Lung (tissue), 12 donors: ENCODE measurements around the gene DOCK1. TPM values are rescaled to one million over a fixed set of nuclear protein-coding genes. Genes with fewer than 3 reads are reported as not detected.

ENCODE experiments used
- ATAC-seq: fragments of 200-7000 bp; cut with Tn5 transposase; one replicate; pipeline ENCODE4 v1.9.1; 2020; ENCODE audit warnings: moderate number of reproducible peaks; ENCODE audit not compliant: insufficient read depth, low FRiP score
- DNase-seq, 3 donors: peaks; one replicate each; pipeline ENCODE4 v3.0.0-alpha.2; 2013 to 2017
- H3K27ac ChIP-seq, 2 donors: one replicate each; pipeline ENCODE4 v1.5.1; 2013; ENCODE audit warnings: mild to moderate bottlenecking in 2 of 2, moderate library complexity in 2 of 2, control low read depth in 1 of 2, inconsistent platforms in 1 of 2, low read depth in 1 of 2, low read length in 1 of 2
- H3K27me3 ChIP-seq, 3 donors: one replicate each; pipeline ENCODE4 v1.5.1; 2013; ENCODE audit warnings: low read length in 2 of 3; ENCODE audit not compliant: control insufficient read depth in 3 of 3, insufficient read depth in 3 of 3
- H3K36me3 ChIP-seq, 4 donors: one replicate each; pipeline ENCODE4 v1.5.1; 2013; ENCODE audit warnings: low read length in 4 of 4, mild to moderate bottlenecking in 1 of 4, moderate library complexity in 1 of 4; ENCODE audit not compliant: control insufficient read depth in 4 of 4, insufficient read depth in 4 of 4
- H3K4me1 ChIP-seq, 5 donors: one replicate each; pipeline ENCODE4 v1.5.1; 2013; ENCODE audit warnings: low read length in 5 of 5, mild to moderate bottlenecking in 2 of 5, moderate library complexity in 1 of 5; ENCODE audit not compliant: control insufficient read depth in 5 of 5, insufficient read depth in 5 of 5
- H3K4me3 ChIP-seq: one replicate; pipeline ENCODE4 v1.5.1; 2013; ENCODE audit warnings: mild to moderate bottlenecking, control low read depth, moderate library complexity
- H3K9ac ChIP-seq, 2 donors: one replicate each; pipeline ENCODE4 v1.5.1; 2013; ENCODE audit warnings: low read length in 2 of 2, control low read depth in 1 of 2; ENCODE audit not compliant: insufficient read depth in 1 of 2
- H3K9me3 ChIP-seq, 4 donors: one replicate each; pipeline ENCODE4 v1.5.1; 2013; ENCODE audit warnings: low read length in 3 of 4, mild to moderate bottlenecking in 1 of 4, moderate library complexity in 1 of 4; ENCODE audit not compliant: control insufficient read depth in 4 of 4, insufficient read depth in 3 of 4
- CTCF ChIP-seq: IDR thresholded peaks from 2 replicates; pipeline ENCODE4 v1.5.1; 2012; ENCODE audit warnings: mild to moderate bottlenecking; ENCODE audit errors: control extremely low read depth, extremely low read depth
- WGBS, 2 donors: extraction: QIAGEN DNeasy Blood & Tissue Kit; methylation state at CpG; one replicate each; pipeline ENCODE4 v1.1.7; 2013; 5-methylcytosine and 5-hydroxymethylcytosine counted together
- polyA plus RNA-seq, 2 donors: library from polyadenylated mRNA; stranded (reverse); fragments of 200-250 nt; gene quantifications; one replicate each; pipeline ENCODE4 v1.2.1, GENCODE V29; 2013
- total RNA-seq, 2 donors: library from RNA; depleted of rRNA in 1 of 2; stranded (reverse); fragments of >200 nt in 1 of 2; gene quantifications; one replicate each; pipeline ENCODE4 v1.2.1, GENCODE V29; 2014 to 2021
- donor health status: control.
- donor health status: control.
- donor health status: Bipolar disorder and iron deficiency.
- donor health status: healthy.
- donor health status: DM: yes; HTN: yes; CAD: no.

DOCK1 gene
- total and polyA plus RNA-seq, 4 donors: 11.2 to 102 (median 30.5) TPM

DNA sequence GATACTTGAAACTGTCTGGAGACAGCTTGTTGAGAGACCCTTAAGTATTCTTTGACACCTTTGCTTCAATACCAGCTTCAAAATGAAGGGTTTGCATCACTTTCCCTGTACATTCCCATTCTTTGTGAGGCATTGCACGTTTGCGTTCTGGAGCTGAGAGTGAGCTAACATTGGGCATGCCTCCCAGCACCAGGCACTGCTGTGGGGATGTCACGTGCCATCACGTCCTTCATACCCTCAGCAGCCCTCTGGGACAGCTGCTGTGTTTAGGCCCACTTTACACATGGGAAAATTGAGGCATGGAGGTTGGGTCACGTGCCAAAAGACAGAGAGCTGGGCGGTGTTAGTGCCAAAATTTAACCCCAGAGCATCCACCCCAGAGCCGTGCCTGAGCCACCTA lies 357.4 kb downstream of the DOCK1 start:
- WGBS, 2 donors: 90 to 92% methylated on average over 7 of the region's 7 CpGs

DNA sequence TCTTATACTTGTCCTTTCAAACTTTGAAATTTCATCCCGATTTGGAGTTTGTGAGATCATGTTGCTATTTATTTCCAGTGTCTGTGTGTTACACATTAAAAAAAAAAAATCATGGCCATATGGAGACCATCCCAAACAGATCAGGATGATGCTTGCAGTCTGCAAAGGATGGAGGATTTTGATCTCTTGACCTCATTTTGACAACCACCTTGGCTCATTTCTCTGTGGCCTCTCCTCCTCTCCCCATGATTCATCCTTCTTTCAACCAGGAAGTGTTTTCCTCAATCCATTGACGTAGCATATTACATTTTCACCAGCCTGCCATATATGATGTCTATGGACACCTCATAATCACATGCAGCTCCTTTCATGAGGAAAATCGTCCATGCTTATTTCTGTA lies 360.1 kb downstream of the DOCK1 start:
- no peak overlapping the region for H3K9ac ChIP-seq
- H3K36me3 ChIP-seq: peaks cover 0 to 8% (median 1%) of the 10 kb centered on the region in 4 donors
- DNase-seq (peak in 2 of 3 donors; percentile 22 to 56), ATAC-seq (no peak)
- H3K27ac ChIP-seq: no peak overlapping the region
- no peaks in the 10 kb centered on the region for H3K27me3 ChIP-seq
- no peak for TF ChIP-seq CTCF
- peaks cover 0 to 3% (median 1%) of the 10 kb centered on the region in 4 donors for H3K9me3 ChIP-seq
- H3K4me1 ChIP-seq: peaks cover 0 to 5% (median 0%) of the 10 kb centered on the region in 5 donors
- H3K4me3 ChIP-seq: no peak overlapping the region
- WGBS, 2 donors: 79 to 92% methylated on average over 3 of the region's 3 CpGs

More for the DNA sequence above, 357.4 kb downstream of the DOCK1 start:
- DNase-seq (no peak), ATAC-seq (no peak)
- Histone ChIP-seq H3K36me3 (peaks cover 0 to 12% (median 4%) of the 10 kb centered on the region in 4 donors), H3K27ac (no peak overlapping the region), H3K9me3 (peaks cover 0 to 3% (median 1%) of the 10 kb centered on the region in 4 donors), H3K4me3 (no peak overlapping the region), H3K4me1 (peaks cover 0 to 5% (median 0%) of the 10 kb centered on the region in 5 donors), H3K9ac (no peak overlapping the region), H3K27me3 (no peaks in the 10 kb centered on the region)
- TF ChIP-seq CTCF: no peak

DNA sequence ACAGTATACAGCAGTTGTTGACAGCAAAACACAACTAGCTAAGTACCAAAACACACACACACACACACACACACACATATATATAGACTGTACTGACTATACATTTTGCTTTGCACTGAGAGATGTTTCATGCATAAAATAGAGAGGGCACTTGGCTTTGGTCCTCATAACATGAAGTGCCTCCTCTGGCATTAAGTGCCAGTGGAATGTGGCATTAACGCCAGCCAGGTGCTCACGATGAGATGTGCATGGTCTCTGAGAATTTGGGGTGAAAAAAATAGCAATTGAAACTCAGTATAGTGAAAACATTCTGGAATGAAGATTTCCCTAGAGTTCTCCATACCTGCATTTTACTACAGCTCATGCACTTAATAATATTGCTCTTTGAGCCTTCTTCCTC lies 361.2 kb downstream of the DOCK1 start:
- no peak overlapping the region for H3K4me3 ChIP-seq
- H3K9me3 ChIP-seq: peaks cover 0 to 3% (median 0%) of the 10 kb centered on the region in 4 donors
- no peak overlapping the region for H3K27ac ChIP-seq
- peak in 1 of 3 donors; percentile 11 for DNase-seq
- peaks cover 0 to 5% (median 0%) of the 10 kb centered on the region in 5 donors for H3K4me1 ChIP-seq
- H3K9ac ChIP-seq: no peak overlapping the region
- H3K27me3 ChIP-seq: no peaks in the 10 kb centered on the region
- ATAC-seq: no peak
- peaks cover 0 to 3% (median 0%) of the 10 kb centered on the region in 4 donors for H3K36me3 ChIP-seq
- no peak for TF ChIP-seq CTCF
- 66 to 89% methylated on average over 2 of the region's 2 CpGs for WGBS, 2 donors

DNA sequence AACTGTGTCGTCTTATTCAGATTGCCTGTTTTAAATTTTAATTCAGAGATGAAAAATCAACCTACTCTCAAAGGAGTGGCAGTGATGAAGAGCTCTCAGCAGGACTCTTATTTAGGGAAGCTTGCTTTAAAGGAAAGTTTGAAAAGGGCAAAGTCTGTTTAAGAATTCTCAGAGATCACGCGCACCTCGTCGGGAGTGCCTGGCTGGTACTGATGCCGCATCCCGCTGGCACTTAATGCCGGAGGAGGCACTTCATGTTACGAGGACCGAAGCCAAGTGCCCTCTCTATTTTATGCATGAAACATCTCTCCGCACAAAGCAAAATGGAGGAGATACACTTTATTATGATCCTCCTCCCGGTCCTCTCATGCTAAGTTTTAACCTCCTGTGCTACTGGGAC lies 362.2 kb downstream of the DOCK1 start:
- Histone ChIP-seq H3K27me3 (no peaks in the 10 kb centered on the region), H3K9ac (no peak overlapping the region), H3K9me3 (no peaks in the 10 kb centered on the region), H3K27ac (no peak overlapping the region), H3K36me3 (peaks cover 0 to 3% (median 0%) of the 10 kb centered on the region in 4 donors), H3K4me1 (peaks cover 0 to 5% (median 0%) of the 10 kb centered on the region in 5 donors), H3K4me3 (no peak overlapping the region)
- 83 to 88% methylated on average over 12 of the region's 12 CpGs for WGBS, 2 donors
- DNase-seq: no peak
- no peak for TF ChIP-seq CTCF
- no peak for ATAC-seq
